PC-3 (cell line): ENCODE measurements around the gene MCCC1.

Experiments used
- CTCF ChIP-seq: fragments of 300-600 bp; sonication (generic); conservative IDR thresholded peaks from 2 replicates; pipeline ENCODE4 v1.5.1; 2017; ENCODE audit warnings: antibody characterized with exemption, low read depth, mild to moderate bottlenecking, low read length
- EZH2 ChIP-seq: fragments of 300-600 bp; sonication (generic); IDR thresholded peaks from one replicate; pipeline ENCODE4 v1.6.1; 2017; ENCODE audit warnings: antibody characterized with exemption, mild to moderate bottlenecking, low read length; ENCODE audit not compliant: unreplicated experiment

- TF ChIP-seq CTCF (no peak), EZH2 (no peak)
These were observed 30.2 kb downstream of the MCCC1 start for GRCh38 chr3:183069086-183069485.
